Stimulated activated CD8-positive, alpha-beta memory T cell treated with anti-CD3 and anti-CD28 coated beads, Interleukin-7, amount 100 ng/mL, for 1 hour (primary cell): ENCODE data around the gene KDF1.

Experiments
- DNase-seq, 2 donors: peaks; one replicate each; pipeline ENCODE4 v3.0.0-alpha.2; 2020; ENCODE audit warnings: low read depth in 2 of 2

The KDF1 gene

DNA sequence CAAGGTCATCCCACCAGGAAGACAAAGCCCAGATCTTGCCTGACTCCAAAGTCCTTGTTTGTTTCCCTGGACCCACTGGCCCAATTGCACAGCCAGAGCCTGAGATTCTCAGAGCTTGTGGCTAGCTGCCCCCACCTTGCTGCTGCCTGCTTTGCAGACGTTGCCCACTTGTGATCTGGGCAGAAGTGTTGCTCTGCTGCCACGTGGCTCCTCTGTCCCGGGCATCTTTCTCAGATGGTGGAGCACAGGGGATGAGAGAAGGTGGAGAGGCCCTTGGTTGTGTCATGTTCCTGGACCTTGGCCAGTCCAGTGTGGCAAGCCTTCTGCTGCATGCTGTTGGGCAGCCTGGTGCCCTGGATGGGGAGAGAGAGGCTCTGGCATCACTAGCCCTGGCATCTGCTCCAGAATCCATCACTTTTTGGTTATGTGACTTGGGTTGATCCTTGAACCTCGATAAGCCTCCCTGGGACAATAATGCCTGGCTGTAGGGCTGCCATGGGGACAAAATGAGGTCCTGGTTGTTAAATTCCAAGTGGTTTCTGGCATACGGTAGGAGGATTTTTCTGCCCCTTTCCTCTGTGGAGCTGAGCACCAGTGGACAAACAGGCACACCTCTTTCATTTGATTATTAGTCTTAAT lies 44.9 kb downstream of the KDF1 start:
- no peak for DNase-seq

DNA sequence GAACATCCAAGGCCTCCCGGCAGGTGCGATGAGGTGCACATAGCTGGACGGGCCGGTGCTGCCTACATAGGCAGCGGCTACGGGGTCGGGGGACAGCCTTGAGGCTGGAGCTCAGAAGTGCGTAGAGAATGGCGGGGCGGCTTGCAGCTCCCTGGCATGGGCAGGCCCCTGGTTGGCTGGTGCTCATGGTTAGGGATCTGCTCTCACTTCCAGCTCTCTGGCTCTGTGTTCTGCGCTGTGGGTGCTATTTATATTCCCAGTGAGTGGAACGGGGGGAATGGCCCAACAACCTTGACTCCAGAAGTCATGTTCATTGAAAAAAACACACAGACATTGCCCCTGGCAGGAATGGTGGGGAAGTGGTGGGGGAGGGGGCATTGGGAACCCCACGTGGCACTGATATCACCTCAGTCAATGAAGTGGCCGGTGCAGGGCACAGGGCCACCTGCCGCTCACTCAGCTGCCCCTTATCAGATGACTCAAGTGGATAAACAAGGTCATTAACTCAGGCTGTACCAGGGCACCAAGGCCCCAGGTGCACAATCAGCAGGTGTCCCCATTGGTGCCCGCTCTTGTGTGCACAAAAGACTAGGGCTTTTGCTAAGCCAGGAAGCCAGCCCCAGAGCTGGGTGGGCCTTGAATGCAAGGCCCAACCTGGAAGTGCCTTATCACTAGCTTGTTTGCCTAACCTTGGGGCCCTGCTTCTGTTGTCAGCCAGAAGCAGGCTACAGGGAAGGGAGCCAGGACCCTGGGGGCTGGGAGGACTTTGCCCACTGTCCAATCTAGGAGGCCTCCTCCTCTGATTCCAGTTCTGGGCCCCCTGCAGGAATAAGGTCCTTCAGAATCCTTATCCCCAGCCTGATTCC lies 46.3 kb downstream of the KDF1 start, which contains the start of gene NR0B2:
TSS of gene NR0B2 (minus strand) at position 222 of the 866 bp plus-strand sequence. CDS start at position 187, 35 bp downstream.
- no peak for DNase-seq

DNA sequence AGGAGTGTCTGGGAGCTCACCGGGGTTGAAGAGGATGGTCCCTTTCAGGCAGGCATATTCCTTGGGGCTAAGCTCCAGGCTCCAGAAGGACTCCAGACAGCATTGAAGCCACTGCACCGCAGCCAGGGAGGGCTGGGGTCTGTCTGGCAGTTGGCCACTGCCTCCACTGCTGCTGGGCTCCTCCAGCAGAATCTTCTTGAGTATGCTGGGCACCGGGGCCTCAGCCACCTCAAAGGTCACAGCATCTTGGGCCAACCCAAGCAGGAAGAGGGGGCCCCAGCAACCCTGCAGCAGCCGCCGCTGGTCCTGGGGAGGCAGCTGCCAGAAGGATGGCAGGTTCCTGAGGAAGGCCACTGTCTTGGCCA lies 46.9 kb downstream of the KDF1 start:
- no peak for DNase-seq

DNA sequence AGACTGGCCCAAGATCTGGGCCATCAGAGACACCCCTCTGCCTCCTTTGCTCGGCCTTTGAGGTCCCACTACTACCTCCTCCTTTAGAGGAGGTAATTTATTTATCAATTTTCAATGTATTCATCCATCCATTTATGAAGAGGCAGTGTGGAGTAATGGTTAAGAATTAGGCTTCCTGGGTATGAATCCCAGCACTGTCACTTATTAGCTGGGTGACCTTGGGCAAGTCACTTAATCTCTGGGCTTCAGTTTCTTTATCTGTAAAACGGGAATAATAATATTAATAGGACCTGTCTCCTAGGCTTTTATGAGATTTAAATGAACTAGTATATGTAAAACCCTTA lies 48.1 kb downstream of the KDF1 start:
- no peak for DNase-seq

DNA sequence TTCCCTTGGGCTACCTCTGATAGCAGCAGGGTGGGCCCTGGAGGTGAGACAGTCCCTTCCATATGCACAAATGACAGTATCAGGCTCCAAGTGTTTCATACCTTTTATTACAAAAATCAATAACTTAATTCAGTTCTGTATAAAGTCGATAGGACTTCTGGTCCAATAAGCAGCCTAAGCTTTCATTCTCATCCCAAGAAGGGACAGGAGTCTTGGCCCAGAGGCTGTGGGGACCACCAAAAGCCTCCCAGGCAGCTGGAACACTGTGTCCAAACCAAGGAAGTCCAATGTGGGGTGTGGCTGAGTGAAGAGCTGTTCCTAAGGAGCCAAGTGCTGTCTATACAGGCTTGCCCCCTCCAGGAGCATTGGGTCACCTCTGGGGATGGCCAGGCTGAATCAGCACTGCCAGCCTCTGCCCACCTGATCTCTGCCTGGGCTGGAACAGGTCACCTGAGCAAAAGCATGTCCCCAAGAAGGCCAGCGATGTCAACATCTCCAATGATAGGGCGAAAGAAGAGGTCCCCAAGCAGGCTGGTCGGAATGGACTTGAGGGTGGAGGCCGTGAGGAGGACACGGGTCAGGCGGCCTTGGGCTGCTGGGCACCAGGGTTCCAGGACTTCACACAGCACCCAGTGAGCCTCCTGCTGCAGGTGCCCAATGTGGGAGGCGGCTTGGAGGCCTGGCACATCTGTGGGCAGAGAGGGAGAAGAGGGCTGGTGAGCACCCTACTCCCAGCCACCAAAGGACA lies 48.7 kb downstream of the KDF1 start:
- DNase-seq, result no peak

DNA sequence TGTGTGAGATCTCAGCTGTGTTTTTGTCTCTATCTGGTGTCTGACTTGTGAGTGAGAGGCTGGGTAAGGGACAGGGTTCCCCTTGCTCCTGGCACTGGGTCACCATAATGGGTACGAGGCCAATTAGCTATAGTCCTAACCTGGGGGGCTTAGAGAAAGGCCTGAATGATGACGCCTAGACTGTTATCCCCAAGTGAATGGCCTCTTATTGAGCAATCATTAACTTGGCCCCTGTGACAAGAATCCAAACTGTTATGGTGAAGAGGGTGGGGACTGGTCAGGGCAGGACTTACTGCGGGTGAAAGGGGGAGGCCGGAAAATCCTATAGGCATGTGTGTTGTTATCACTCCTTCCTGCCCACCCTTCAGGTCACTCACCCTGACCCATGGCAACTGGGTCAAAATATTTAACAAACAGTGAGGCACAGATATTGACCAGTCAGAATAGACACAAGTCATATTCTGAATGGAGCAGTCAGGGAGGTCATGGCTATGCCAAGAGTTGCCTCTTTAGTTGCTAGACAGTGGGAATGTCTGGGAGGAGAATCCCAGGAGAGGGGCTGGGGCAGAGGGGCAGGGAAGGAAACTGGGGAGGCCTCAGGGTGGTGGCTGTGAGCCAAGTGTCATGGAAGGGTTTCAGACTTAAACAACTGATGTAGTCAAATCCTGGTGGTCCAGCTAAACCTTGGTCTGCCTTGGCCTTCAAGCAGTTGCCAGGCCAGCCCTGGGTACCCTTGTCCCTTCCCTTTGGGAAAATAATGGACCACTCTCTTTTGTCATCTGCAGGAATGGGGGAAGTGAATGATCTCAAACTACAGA lies 49.7 kb downstream of the KDF1 start:
- DNase-seq, result no peak

DNA sequence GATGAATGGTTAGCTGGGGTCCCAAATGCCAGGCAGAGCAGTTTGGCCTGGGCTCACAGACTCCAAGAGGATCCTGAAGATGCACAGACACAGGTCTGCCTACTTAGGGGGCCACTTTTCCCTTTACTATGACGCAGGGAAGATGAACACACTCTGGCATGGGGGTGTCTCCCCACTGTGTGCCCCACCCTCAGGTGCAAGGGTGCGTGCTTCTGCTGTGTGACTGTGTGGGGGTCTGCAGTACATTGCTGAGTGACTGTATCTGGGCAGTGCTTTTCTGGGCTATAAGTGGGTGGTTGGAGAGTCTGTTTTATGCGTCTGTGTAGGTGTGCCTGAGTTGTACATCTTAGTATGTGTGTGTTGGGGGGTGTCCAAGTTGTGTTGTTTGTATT lies 50.3 kb downstream of the KDF1 start:
- DNase-seq, result no peak

DNA sequence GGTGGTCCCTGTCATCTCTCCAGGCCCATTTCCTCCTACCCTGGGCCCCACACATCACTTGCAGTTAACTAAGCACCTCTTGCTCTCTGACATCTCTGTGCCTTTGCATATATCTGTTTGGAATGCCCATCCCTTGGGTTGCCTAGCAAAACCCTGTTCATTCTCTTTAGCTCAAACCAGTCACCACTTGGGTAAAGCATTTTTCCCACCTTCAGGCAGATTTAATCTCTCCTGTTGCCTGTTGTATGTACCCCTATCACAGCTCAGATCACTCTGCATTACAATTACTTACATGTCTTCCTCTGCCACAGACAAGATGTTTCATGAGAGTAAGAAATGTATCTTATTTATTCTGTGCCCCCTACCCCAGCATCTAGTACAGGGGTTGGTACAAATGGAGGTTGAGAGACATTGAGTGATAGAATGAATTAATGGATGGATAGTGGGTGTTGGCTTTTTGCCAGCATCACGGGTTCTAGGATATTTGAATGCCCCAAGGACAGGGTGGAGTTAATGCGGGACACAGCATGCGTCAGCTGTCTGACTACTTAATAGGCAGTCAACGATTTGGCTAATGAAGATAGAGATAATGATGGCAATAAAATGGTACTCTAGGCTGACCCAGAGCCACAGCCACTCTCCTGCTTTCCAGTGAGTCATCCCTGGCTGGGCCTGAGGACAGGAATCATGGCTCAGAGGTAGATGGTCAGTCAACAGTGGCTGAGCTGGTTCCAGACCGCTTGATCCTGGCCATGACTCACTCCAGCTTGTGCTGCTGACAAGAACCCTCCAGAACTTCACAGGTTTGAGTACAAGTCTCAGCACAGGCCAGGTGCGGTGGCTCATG lies 53.0 kb downstream of the KDF1 start:
- DNase-seq, result no peak

DNA sequence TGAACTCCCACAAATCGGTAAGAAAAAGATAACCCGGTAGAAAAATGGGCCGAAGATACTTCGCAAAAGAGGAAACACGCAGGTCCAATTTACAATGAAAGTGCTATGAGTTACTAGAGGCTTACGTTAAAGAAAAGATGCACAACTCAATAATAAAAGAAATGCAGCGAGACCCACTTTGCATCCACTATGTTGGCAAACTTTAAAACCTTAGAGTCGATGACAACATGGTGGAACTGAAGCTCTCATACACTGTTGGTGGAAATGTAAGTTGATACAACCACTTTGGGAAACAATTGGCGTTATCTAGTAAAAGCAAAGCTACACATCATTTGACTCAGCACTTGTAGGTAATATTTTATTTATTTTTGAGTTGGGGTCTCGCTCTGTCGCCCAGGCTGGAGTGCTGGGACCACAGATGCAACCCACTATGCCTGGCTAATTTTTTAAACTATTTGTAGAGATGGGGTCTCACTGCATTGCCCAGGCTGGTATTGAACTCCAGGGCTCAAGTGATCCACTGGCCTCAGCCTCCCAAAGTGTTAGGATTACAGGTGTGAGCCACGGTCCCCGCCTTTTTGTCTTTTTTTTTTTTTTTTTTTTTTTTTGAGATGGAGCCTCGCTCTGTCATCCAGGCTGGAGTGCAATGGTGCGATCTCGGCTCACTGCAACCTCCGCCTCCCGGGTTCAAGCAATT lies 59.3 kb downstream of the KDF1 start:
- DNase-seq, result no peak

DNA sequence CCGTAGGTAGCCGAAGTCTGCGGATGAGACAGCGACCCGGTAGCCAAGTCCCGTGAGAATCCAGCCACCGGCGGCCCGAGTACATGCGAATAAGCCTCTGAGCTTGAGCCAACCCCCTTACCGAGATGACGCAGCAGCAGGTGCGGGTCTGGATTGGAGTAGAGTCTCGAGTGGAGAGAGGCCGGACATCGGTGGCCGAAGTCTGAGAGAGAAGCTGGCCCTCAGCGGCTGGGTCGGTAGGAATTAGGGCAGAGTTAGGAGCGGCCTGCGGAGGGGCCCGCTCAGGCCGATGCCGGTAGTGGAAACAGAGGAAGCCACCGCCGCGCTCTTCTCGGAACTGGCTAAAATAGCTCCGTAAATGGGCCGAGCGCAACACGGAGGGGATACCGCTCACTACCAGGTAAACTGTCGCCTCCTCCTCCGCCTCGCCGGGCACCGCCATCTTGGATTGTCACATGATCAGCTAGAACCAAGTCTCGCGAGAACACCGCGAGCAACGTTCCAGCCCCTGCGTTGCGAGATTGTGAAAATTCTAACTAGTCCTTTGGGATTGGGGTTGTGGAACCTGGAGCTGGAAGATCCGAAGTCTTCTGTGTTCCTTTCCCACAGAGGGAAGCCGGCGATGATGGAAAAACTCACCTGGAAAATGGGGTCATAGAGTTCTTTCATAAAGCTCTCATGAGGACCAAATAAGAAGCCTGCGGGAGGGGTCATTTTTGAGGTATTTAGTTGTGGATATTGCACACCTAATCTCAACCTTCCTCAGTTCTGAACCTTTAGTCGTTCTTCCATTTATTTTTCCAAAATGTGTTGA lies 60.1 kb downstream of the KDF1 start, which contains the start of gene GPATCH3:
TSS of gene GPATCH3 (minus strand) at position 467 of the 814 bp plus-strand sequence. CDS start at position 442, 25 bp downstream.
- peak; percentile 67 to 68 for DNase-seq
